ENCODE data around the gene CDC14A. TPM values are rescaled to one million over a fixed set of nuclear protein-coding genes. Genes with fewer than 3 reads are reported as not detected.

Gene CDC14A
- total RNA-seq, 2 donors from 2014 or later: 7.3 to 16.5 TPM

DNA sequence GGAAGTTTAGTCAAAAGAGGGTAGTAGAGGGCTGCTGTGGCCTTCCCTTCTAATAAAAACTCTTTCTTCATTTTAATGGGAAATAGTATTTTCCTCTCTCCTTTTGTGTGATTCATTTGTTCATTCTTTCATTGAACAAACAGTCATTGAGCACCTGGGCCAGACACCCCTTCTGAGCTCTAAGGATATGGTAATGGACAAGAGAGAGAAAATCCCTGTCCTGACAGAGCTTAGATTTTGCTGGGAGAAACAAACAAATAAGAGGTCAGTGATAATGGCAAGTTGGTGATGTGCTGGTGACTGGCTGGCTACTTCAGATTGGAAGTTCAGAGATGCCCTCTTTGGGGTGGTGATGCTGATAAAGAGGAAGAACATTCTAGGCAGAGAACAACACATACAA is 59.3 kb downstream of the CDC14A start:
- intact Hi-C loops (cut with DNase I): no loop called here
- DNase-seq: no peak
- no peak overlapping the region for H3K4me3 ChIP-seq
- no peaks in the 10 kb centered on the region for H3K36me3 ChIP-seq (replicated peaks in 1 of 2; ENCODE audit: insufficient read depth in 1 of 2, low read depth in 2 of 2)
- H3K4me1 ChIP-seq: no peaks in the 10 kb centered on the region
- no peak for ATAC-seq
- no peaks in the 10 kb centered on the region for H3K9me3 ChIP-seq
- no peak overlapping the region for H3K27ac ChIP-seq
- TF ChIP-seq, protein P1, sequence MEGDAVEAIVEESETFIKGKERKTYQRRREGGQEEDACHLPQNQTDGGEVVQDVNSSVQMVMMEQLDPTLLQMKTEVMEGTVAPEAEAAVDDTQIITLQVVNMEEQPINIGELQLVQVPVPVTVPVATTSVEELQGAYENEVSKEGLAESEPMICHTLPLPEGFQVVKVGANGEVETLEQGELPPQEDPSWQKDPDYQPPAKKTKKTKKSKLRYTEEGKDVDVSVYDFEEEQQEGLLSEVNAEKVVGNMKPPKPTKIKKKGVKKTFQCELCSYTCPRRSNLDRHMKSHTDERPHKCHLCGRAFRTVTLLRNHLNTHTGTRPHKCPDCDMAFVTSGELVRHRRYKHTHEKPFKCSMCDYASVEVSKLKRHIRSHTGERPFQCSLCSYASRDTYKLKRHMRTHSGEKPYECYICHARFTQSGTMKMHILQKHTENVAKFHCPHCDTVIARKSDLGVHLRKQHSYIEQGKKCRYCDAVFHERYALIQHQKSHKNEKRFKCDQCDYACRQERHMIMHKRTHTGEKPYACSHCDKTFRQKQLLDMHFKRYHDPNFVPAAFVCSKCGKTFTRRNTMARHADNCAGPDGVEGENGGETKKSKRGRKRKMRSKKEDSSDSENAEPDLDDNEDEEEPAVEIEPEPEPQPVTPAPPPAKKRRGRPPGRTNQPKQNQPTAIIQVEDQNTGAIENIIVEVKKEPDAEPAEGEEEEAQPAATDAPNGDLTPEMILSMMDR (IDR thresholded peaks at IDR 0.05): no peak
- no peak for TF ChIP-seq POLR2A (IDR thresholded peaks at IDR 0.05)
- no peaks in the 10 kb centered on the region for H3K27me3 ChIP-seq

DNA sequence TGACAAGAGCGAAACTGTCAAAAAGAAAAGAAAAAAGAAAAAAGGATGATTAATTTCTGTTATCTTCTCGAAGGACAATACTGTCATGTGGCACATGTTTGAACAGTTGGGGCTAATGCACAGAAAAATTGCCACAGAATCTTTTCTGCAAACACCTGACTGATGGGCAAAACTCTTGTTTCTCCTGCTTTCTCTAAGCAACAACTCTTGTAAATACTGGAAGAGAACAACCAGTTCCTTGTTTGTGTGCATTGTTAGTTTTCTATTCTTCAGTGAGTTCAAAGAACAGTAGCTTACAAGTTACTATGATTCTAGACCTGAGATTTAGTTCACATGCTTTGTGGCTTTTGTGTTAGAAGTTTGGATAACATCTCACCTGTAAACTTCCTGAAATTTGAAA is 60.7 kb downstream of the CDC14A start:
- intact Hi-C loops (cut with DNase I): no loop called here
- ATAC-seq: no peak
- Histone ChIP-seq H3K4me1 (no peaks in the 10 kb centered on the region), H3K9me3 (no peaks in the 10 kb centered on the region), H3K27ac (no peak overlapping the region), H3K4me3 (no peak overlapping the region), H3K36me3 (replicated peaks in 1 of 2; ENCODE audit: insufficient read depth in 1 of 2, low read depth in 2 of 2) (no peaks in the 10 kb centered on the region), H3K27me3 (no peaks in the 10 kb centered on the region)
- 51% methylated on average over 2 of the region's 2 CpGs for WGBS, 2 donors
- no peak for DNase-seq
- TF ChIP-seq, protein P1 (IDR thresholded peaks at IDR 0.05): no peak
- TF ChIP-seq POLR2A (IDR thresholded peaks at IDR 0.05): no peak

DNA sequence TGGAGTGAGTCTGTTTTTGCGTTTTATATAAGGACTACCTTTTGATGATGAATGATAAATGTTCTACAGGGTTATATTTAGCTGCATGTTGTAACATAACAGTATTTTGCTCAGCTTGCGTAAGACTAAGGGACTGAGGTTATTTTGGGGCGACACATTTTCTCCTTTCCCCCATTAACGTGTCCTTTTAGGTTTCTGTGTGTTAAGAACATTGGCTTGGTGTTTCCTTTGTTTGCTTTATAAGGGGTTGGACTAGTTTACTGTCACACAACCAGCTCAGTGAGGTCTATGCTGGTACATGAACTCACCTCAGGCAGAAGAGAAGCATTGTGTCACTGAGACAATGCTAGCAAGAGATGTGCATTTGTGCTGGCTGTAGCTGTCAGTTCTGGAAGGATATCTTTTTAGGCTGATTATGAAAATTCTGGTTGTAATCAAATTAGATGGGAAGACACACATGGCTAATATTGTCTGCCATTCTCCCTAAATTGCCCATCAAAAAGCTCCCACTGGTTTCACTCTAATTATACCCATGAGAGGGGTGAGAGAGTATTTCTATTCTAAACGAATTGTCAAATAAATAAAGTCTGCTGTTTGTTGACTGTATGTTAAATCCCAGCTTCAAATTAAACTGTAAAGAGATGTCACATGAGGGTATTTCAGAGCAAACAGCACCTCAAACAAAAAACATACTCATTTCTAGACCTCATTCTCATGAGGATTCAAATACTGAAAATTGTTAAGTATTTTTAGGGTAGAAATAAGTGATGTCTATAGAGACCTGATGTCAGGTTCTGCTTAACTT is 62.6 kb downstream of the CDC14A start:
- H3K27me3 ChIP-seq: no peaks in the 10 kb centered on the region
- ATAC-seq: peak; percentile 12
- intact Hi-C loops (cut with DNase I): no loop called here
- no peak for DNase-seq
- no peak overlapping the region for H3K27ac ChIP-seq
- no peak overlapping the region for H3K4me3 ChIP-seq
- H3K4me1 ChIP-seq: no peaks in the 10 kb centered on the region
- H3K9me3 ChIP-seq: no peaks in the 10 kb centered on the region
- H3K36me3 ChIP-seq (replicated peaks in 1 of 2; ENCODE audit: insufficient read depth in 1 of 2, low read depth in 2 of 2): no peaks in the 10 kb centered on the region
- TF ChIP-seq, protein P1 (IDR thresholded peaks at IDR 0.05): no peak
- TF ChIP-seq POLR2A (IDR thresholded peaks at IDR 0.05): no peak
- whole genome bisulfite sequencing, 2 donors: 63 to 69% methylated on average over 5 of the region's 5 CpGs

DNA sequence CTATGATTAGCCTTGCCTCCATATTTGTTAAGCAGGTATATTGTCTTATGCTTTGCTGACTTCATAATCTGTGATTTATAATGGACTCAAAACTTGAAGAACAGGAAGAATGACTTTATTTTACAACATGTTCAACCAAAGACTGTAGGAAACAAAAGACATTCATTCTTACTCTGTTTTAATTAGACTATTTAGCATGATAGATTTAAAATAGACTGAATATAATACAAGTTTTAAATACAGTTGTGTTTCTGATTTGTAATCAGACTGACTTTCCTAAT is 63.1 kb downstream of the CDC14A start:
- H3K27ac ChIP-seq: no peak overlapping the region
- no peaks in the 10 kb centered on the region for H3K4me1 ChIP-seq
- DNase-seq (no peak), ATAC-seq (no peak)
- no peak overlapping the region for H3K4me3 ChIP-seq
- H3K27me3 ChIP-seq: no peaks in the 10 kb centered on the region
- no peaks in the 10 kb centered on the region for H3K9me3 ChIP-seq
- intact Hi-C loops (cut with DNase I): no loop called here
- TF ChIP-seq, protein P1 (IDR thresholded peaks at IDR 0.05): no peak
- no peak for TF ChIP-seq POLR2A (IDR thresholded peaks at IDR 0.05)
- H3K36me3 ChIP-seq (replicated peaks in 1 of 2; ENCODE audit: insufficient read depth in 1 of 2, low read depth in 2 of 2): no peaks in the 10 kb centered on the region

DNA sequence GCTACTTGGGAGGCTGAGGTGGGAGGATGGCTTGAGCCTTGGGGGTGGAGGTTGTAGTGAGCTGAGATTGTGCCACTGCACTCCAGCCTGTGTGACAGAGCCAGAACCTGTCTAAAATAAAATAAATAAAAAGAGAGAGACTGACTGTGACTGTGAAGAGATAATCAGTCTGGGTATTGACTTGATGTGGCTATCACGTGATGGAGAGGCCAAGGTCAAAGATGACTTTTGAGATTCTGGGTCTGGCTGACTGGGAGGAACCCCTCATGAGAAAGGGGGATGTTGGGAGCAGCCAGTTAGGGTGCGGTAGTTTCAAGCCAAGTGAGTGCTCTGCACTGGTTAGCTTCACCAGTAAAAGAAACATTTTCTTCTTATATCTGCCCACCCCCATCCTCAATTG is 66.8 kb downstream of the CDC14A start:
- Histone ChIP-seq H3K9me3 (no peaks in the 10 kb centered on the region), H3K36me3 (replicated peaks in 1 of 2; ENCODE audit: insufficient read depth in 1 of 2, low read depth in 2 of 2) (no peaks in the 10 kb centered on the region), H3K4me3 (no peak overlapping the region), H3K27me3 (no peaks in the 10 kb centered on the region), H3K4me1 (no peaks in the 10 kb centered on the region), H3K27ac (no peak overlapping the region)
- no peak for TF ChIP-seq POLR2A (IDR thresholded peaks at IDR 0.05)
- TF ChIP-seq, protein P1 (IDR thresholded peaks at IDR 0.05): no peak
- DNase-seq (no peak), ATAC-seq (no peak)
- WGBS, 2 donors: 65 to 69% methylated on average over 2 of the region's 2 CpGs
- intact Hi-C loops (cut with DNase I): no loop called here

Measured in body of pancreas (tissue), 4 donors.